HEK293T (cell line): Measurements from ENCODE around the gene ATOH8.

Source experiments
- CTCF ChIA-PET: fragments of 350-600 bp; formaldehyde crosslinking; extraction: SDS; loops from one replicate; lab custom pipeline; 2021; ENCODE audit warnings: antibody characterized with exemption, inconsistent platforms; lab: Yijun Ruan, JAX
- POLR2A ChIA-PET: fragments of 350-600 bp; formaldehyde crosslinking; extraction: SDS; loops from one replicate; lab custom pipeline; 2020; ENCODE audit warnings: antibody characterized with exemption, inconsistent platforms; lab: Yijun Ruan, JAX
- DNase-seq: peaks from one replicate; pipeline ENCODE4 v3.0.0; 2012; ENCODE audit warnings: mixed read lengths; ENCODE audit errors: extremely low spot score
- ARNT ChIP-seq: fragments of 450-650 bp; IDR thresholded peaks from 2 replicates; pipeline ENCODE4 v1.6.1; 2017; ENCODE audit warnings: mild to moderate bottlenecking
- BHLHE40 ChIP-seq: fragments of 450-650 bp; IDR thresholded peaks from 2 replicates; pipeline ENCODE4 v1.6.1; 2016; ENCODE audit warnings: mild to moderate bottlenecking, moderate library complexity, borderline replicate concordance
- CTBP1 ChIP-seq: fragments of 450-650 bp; IDR thresholded peaks from 2 replicates; pipeline ENCODE4 v1.6.1; 2016; ENCODE audit warnings: borderline replicate concordance
- ELF4 ChIP-seq: fragments of 450-650 bp; IDR thresholded peaks from 2 replicates; pipeline ENCODE4 v1.6.1; 2017; ENCODE audit warnings: antibody characterized with exemption
- FOXA1 ChIP-seq: fragments of 450-650 bp; IDR thresholded peaks from 2 replicates; pipeline ENCODE4 v1.6.1; 2016; ENCODE audit warnings: mild to moderate bottlenecking
- FOXK2 ChIP-seq: fragments of 450-650 bp; IDR thresholded peaks from 2 replicates; pipeline ENCODE4 v1.6.1; 2016; ENCODE audit warnings: mild to moderate bottlenecking
- FOXM1 ChIP-seq: fragments of 450-650 bp; IDR thresholded peaks from 2 replicates; pipeline ENCODE4 v1.6.1; 2017; ENCODE audit warnings: mild to moderate bottlenecking, borderline replicate concordance
- HDGF ChIP-seq: fragments of 450-650 bp; IDR thresholded peaks from 2 replicates; pipeline ENCODE4 v1.6.1; 2017; ENCODE audit warnings: antibody characterized with exemption, borderline replicate concordance
- L3MBTL2 ChIP-seq: fragments of 450-650 bp; conservative IDR thresholded peaks from 2 replicates; pipeline ENCODE4 v1.6.1; 2016; ENCODE audit warnings: mild to moderate bottlenecking
- LEF1 ChIP-seq: fragments of 450-650 bp; IDR thresholded peaks from 2 replicates; pipeline ENCODE4 v1.6.1; 2017; ENCODE audit warnings: mild to moderate bottlenecking, borderline replicate concordance
- NFRKB ChIP-seq: fragments of 450-650 bp; IDR thresholded peaks from 2 replicates; pipeline ENCODE4 v1.6.1; 2016; ENCODE audit warnings: mild to moderate bottlenecking, moderate library complexity
- PKNOX1 ChIP-seq: fragments of 450-650 bp; IDR thresholded peaks from 2 replicates; pipeline ENCODE4 v1.6.1; 2016
- SP1 ChIP-seq: fragments of 450-650 bp; IDR thresholded peaks from 2 replicates; pipeline ENCODE4 v1.6.1; 2017
- SUZ12 ChIP-seq: fragments of 450-650 bp; IDR thresholded peaks from 2 replicates; pipeline ENCODE4 v1.6.1; 2016; ENCODE audit warnings: mild to moderate bottlenecking
- TARDBP ChIP-seq: fragments of 450-650 bp; IDR thresholded peaks from 2 replicates; pipeline ENCODE4 v1.6.1; 2016
- ZNF384 ChIP-seq: fragments of 450-650 bp; IDR thresholded peaks from 2 replicates; pipeline ENCODE4 v1.6.1; 2016

Gene ATOH8

GRCh38 chr2:85792783-85793441, 39.1 kb downstream of the ATOH8 start:
- TF ChIP-seq FOXM1: no peak
- no peak for TF ChIP-seq ZNF384
- no peak for TF ChIP-seq ELF4
- TF ChIP-seq FOXA1: no peak
- TF ChIP-seq ARNT: no peak
- no peak for TF ChIP-seq TARDBP
- TF ChIP-seq L3MBTL2: no peak
- TF ChIP-seq SP1: no peak
- TF ChIP-seq BHLHE40: no peak
- TF ChIP-seq NFRKB: no peak
- no peak for TF ChIP-seq FOXK2
- TF ChIP-seq PKNOX1: no peak
- ChIA-PET CTCF (no interaction called here), POLR2A (no interaction called here)
- no peak for DNase-seq

GRCh38 chr2:85793584-85793983, 39.8 kb downstream of the ATOH8 start:
- CTCF ChIA-PET: no interaction called here
- POLR2A ChIA-PET: no interaction called here
- TF ChIP-seq SUZ12 (no peak), NFRKB (no peak), FOXK2 (no peak), PKNOX1 (no peak), SP1 (no peak)
- no peak for DNase-seq

- POLR2A ChIA-PET: no interaction called here
- CTCF ChIA-PET: no interaction called here
These were observed 40.2 kb downstream of the ATOH8 start for GRCh38 chr2:85794038-85794441.

GRCh38 chr2:85794491-85795121, 40.8 kb downstream of the ATOH8 start:
- ChIA-PET CTCF (no interaction called here), POLR2A (no interaction called here)
- TF ChIP-seq L3MBTL2 (no peak), ARNT (no peak), ELF4 (no peak), FOXM1 (no peak), TARDBP (no peak)
- no peak for DNase-seq

More at GRCh38 chr2:85794038-85794441, 40.2 kb downstream of the ATOH8 start:
- no peak for DNase-seq
- TF ChIP-seq ELF4 (no peak), L3MBTL2 (no peak), SP1 (no peak), CTBP1 (no peak), ZNF384 (no peak), FOXK2 (no peak), FOXM1 (no peak), PKNOX1 (no peak)

- no peak for DNase-seq
- ChIA-PET CTCF (no interaction called here), POLR2A (no interaction called here)
- TF ChIP-seq ZNF384 (no peak), FOXK2 (no peak)
These were observed 41.7 kb downstream of the ATOH8 start for GRCh38 chr2:85795331-85796045.

GRCh38 chr2:85796046-85796340, 42.2 kb downstream of the ATOH8 start:
- ChIA-PET CTCF (no interaction called here), POLR2A (no interaction called here)
- TF ChIP-seq TARDBP (no peak), BHLHE40 (no peak), ZNF384 (no peak), FOXK2 (no peak), SUZ12 (no peak), FOXM1 (no peak), FOXA1 (no peak), LEF1 (no peak), CTBP1 (no peak), NFRKB (no peak), L3MBTL2 (no peak), HDGF (no peak), PKNOX1 (no peak)
- DNase-seq: no peak
